HEK293T (cell line): ENCODE measurements around the gene DNAH12.
A peak's percentile ranks its signal among the peaks of the same experiment; 100 is the strongest.

Experiments
- CTCF ChIA-PET: fragments of 350-600 bp; formaldehyde crosslinking; extraction: SDS; loops from one replicate; lab custom pipeline; 2021; ENCODE audit warnings: antibody characterized with exemption, inconsistent platforms; lab: Yijun Ruan, JAX
- POLR2A ChIA-PET: fragments of 350-600 bp; formaldehyde crosslinking; extraction: SDS; loops from one replicate; lab custom pipeline; 2020; ENCODE audit warnings: antibody characterized with exemption, inconsistent platforms; lab: Yijun Ruan, JAX
- DNase-seq: peaks from one replicate; pipeline ENCODE4 v3.0.0; 2012; ENCODE audit warnings: mixed read lengths; ENCODE audit errors: extremely low spot score
- ARNT ChIP-seq: fragments of 450-650 bp; IDR thresholded peaks from 2 replicates; pipeline ENCODE4 v1.6.1; 2017; ENCODE audit warnings: mild to moderate bottlenecking
- BHLHE40 ChIP-seq: fragments of 450-650 bp; IDR thresholded peaks from 2 replicates; pipeline ENCODE4 v1.6.1; 2016; ENCODE audit warnings: mild to moderate bottlenecking, moderate library complexity, borderline replicate concordance
- CTBP1 ChIP-seq: fragments of 450-650 bp; IDR thresholded peaks from 2 replicates; pipeline ENCODE4 v1.6.1; 2016; ENCODE audit warnings: borderline replicate concordance
- ELF4 ChIP-seq: fragments of 450-650 bp; IDR thresholded peaks from 2 replicates; pipeline ENCODE4 v1.6.1; 2017; ENCODE audit warnings: antibody characterized with exemption
- FOXA1 ChIP-seq: fragments of 450-650 bp; IDR thresholded peaks from 2 replicates; pipeline ENCODE4 v1.6.1; 2016; ENCODE audit warnings: mild to moderate bottlenecking
- FOXK2 ChIP-seq: fragments of 450-650 bp; IDR thresholded peaks from 2 replicates; pipeline ENCODE4 v1.6.1; 2016; ENCODE audit warnings: mild to moderate bottlenecking
- FOXM1 ChIP-seq: fragments of 450-650 bp; IDR thresholded peaks from 2 replicates; pipeline ENCODE4 v1.6.1; 2017; ENCODE audit warnings: mild to moderate bottlenecking, borderline replicate concordance
- HDGF ChIP-seq: fragments of 450-650 bp; IDR thresholded peaks from 2 replicates; pipeline ENCODE4 v1.6.1; 2017; ENCODE audit warnings: antibody characterized with exemption, borderline replicate concordance
- L3MBTL2 ChIP-seq: fragments of 450-650 bp; conservative IDR thresholded peaks from 2 replicates; pipeline ENCODE4 v1.6.1; 2016; ENCODE audit warnings: mild to moderate bottlenecking
- LEF1 ChIP-seq: fragments of 450-650 bp; IDR thresholded peaks from 2 replicates; pipeline ENCODE4 v1.6.1; 2017; ENCODE audit warnings: mild to moderate bottlenecking, borderline replicate concordance
- NFRKB ChIP-seq: fragments of 450-650 bp; IDR thresholded peaks from 2 replicates; pipeline ENCODE4 v1.6.1; 2016; ENCODE audit warnings: mild to moderate bottlenecking, moderate library complexity
- SP1 ChIP-seq: fragments of 450-650 bp; IDR thresholded peaks from 2 replicates; pipeline ENCODE4 v1.6.1; 2017
- TARDBP ChIP-seq: fragments of 450-650 bp; IDR thresholded peaks from 2 replicates; pipeline ENCODE4 v1.6.1; 2016
- ZNF384 ChIP-seq: fragments of 450-650 bp; IDR thresholded peaks from 2 replicates; pipeline ENCODE4 v1.6.1; 2016
- TF ChIP-seq, protein P1 (sequence below): fragments of 450-650 bp; IDR thresholded peaks from 2 replicates; pipeline ENCODE4 v1.6.1; 2016

Gene DNAH12

DNA sequence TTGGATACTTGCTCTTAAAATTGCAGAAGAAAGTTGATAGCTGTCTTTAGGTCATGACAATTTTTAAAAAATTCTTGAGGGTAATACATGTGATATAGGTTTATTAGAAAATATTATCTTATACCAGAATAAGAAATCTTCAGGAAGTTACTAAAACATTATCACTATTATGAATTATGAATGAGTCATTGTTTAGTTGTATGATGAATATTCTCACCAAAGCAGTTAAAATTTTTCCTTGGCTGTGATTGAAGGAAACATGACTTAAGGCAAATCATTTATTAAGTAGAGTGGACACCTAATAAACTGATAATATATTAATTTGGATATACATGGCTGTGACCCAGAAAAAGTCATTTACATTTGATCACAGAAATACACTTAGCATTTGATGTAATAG lies 286.5 kb downstream of the DNAH12 start:
- POLR2A ChIA-PET = interaction anchor here (0.9 kb wide), 1 partner anchor 30 kb away, joined by 3 read pairs; no protein-coding TSS in a partner anchor
- CTCF ChIA-PET = interaction anchor here (0.6 kb wide), 1 partner anchor 241 kb away, joined by 3 read pairs; no protein-coding TSS in a partner anchor
- TF ChIP-seq LEF1 (no peak), ZNF384 (no peak), FOXA1 (no peak), FOXM1 (no peak), ELF4 (no peak), ARNT (no peak), BHLHE40 (no peak)
- DNase-seq = no peak

DNA sequence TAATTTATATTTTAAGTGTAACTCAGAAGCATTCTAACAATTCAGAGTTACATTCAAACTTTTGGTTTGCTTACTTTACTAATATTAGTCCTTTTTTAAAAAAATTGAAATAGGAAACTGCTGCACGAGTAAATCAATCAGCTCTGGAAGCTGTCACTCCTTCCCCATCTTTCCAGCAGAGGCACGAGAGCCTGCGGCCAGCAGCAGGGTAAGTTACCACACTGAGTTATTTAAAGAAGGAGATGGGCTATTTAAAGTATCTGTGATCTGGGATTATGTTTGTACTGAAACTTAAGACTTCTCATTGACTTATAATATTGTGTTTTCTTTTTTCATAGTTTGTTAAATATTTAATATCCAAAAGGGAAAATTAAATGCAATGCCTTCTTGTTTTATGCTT lies 287.3 kb downstream of the DNAH12 start:
- no peak for DNase-seq
- ChIA-PET POLR2A (interaction anchor here (0.6 kb wide), 1 partner anchor 93 kb away, joined by 3 read pairs; no protein-coding TSS in a partner anchor), CTCF (no interaction called here)
- TF ChIP-seq NFRKB (no peak), TARDBP (no peak), L3MBTL2 (no peak), CTBP1 (no peak), FOXK2 (no peak), ARNT (no peak), BHLHE40 (no peak), LEF1 (no peak), ZNF384 (no peak), FOXM1 (no peak)
- TF ChIP-seq, protein P1, sequence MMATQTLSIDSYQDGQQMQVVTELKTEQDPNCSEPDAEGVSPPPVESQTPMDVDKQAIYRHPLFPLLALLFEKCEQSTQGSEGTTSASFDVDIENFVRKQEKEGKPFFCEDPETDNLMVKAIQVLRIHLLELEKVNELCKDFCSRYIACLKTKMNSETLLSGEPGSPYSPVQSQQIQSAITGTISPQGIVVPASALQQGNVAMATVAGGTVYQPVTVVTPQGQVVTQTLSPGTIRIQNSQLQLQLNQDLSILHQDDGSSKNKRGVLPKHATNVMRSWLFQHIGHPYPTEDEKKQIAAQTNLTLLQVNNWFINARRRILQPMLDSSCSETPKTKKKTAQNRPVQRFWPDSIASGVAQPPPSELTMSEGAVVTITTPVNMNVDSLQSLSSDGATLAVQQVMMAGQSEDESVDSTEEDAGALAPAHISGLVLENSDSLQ = no peak

DNA sequence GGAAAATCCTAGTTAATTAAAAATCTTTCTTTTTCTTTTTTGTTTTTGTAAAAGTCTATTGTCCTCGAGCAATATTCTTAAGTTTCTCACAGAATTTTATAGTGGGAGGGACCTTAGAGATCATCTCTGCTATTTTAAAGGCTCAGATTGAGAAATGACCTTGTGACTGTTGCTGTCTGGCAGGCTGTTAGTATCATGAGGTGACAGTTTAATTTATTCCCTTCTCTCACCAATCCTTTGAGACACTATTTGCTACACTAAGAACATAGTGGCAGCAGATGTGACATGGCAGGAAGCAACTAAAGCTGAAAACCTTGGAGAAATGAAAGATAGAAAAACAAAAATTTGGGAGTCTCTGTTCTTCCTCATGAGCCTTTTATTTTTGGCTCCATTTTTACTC lies 291.7 kb downstream of the DNAH12 start:
- TF ChIP-seq FOXM1 = no peak
- TF ChIP-seq, protein P1 = peak; percentile 65
- CTCF ChIA-PET = no interaction called here
- POLR2A ChIA-PET = no interaction called here

DNA sequence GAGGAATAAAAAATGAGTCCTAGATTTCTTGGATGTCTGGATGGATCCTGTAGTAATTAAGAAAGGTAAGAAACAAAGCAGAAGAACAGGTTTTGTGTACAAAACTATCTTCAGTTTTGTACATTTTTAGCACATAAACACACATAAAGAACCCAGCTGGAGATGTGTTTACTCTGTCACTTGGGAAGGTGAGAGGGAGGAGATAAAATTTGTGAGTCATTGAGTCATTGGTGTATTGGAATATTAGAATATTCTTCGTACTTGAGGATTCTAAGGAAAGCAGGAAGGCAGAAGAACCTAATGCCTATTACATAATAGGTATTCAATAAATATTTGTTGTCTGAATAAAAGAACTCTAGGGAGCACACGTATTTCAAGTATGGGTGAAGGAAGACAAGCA lies 299.2 kb downstream of the DNAH12 start:
- DNase-seq = no peak
- CTCF ChIA-PET = no interaction called here
- POLR2A ChIA-PET = no interaction called here
- TF ChIP-seq SP1 = no peak
- TF ChIP-seq TARDBP = no peak
- no peak for TF ChIP-seq ZNF384
- TF ChIP-seq HDGF = no peak
- TF ChIP-seq FOXA1 = no peak

More for the DNA sequence above, 291.7 kb downstream of the DNAH12 start:
- no peak for DNase-seq
